Endothelial cell of umbilical vein (primary cell): Measurements from ENCODE around the gene PHF1. TPM values are rescaled to one million over a fixed set of nuclear protein-coding genes. Genes with fewer than 3 reads are reported as not detected.

ENCODE experiments used
- BruUV-seq: library from RNA; stranded (reverse); fragments of 400-500 nt; replicated peaks from 2 replicates; lab custom pipeline; 2021; lab: Mats Ljungman, UMichigan
- CTCF ChIA-PET: fragments of 300-600, 350-600 bp; sonication (Branson Sonifier 250); formaldehyde crosslinking; loops from one replicate; lab custom pipeline; 2021; ENCODE audit warnings: antibody characterized with exemption, inconsistent platforms; lab: Charles Lee
- POLR2A ChIA-PET: fragments of 300-600, 350-600 bp; sonication (Branson Sonifier 250); formaldehyde crosslinking; loops from one replicate; lab custom pipeline; 2021; ENCODE audit warnings: antibody characterized with exemption, inconsistent platforms; lab: Charles Lee
- DNase-seq: peaks from one replicate; pipeline ENCODE4 v3.0.0-alpha.2; 2011; ENCODE audit warnings: low read depth, low spot score
- FAIRE-seq: peaks from 2 replicates; lab custom pipeline; 2011; peaks lifted over from hg19 to GRCh38; lab: Jason Lieb, UNC
- H2AFZ ChIP-seq: 2 replicates; pipeline ENCODE4 v1.6.0; 2012; ENCODE audit warnings: low read depth, low read length, control low read depth, inconsistent platforms
- H3K27ac ChIP-seq: 2 replicates; pipeline ENCODE4 v1.5.1; 2011; ENCODE audit warnings: low read depth, mild to moderate bottlenecking, control low read depth, low read length, moderate library complexity; ENCODE audit not compliant: insufficient read depth
- H3K27me3 ChIP-seq, 2 experiments: 2 replicates each; pipeline versions ENCODE4 v1.6.0 to v1.6.1; 2011; ENCODE audit warnings: low read length in 2 of 2, mixed read lengths in 1 of 2; ENCODE audit not compliant: control insufficient read depth in 2 of 2, insufficient read depth in 2 of 2
- H3K36me3 ChIP-seq, 2 experiments: 2 replicates in 1 of 2; 3 replicates in 1 of 2; pipeline ENCODE4 v1.5.1; 2011; ENCODE audit warnings: low read length in 2 of 2, mild to moderate bottlenecking in 1 of 2, moderate library complexity in 1 of 2; ENCODE audit not compliant: control insufficient read depth in 2 of 2, insufficient read depth in 2 of 2; ENCODE audit errors: extremely low read depth in 1 of 2
- H3K4me1 ChIP-seq: 3 replicates; pipeline ENCODE4 v1.5.1; 2011; ENCODE audit warnings: mild to moderate bottlenecking, low read length; ENCODE audit not compliant: control insufficient read depth, insufficient read depth; ENCODE audit errors: extremely low read depth
- H3K4me2 ChIP-seq: 2 replicates; pipeline ENCODE4 v1.6.1; 2011; ENCODE audit warnings: low read length, control low read depth, mixed read lengths; ENCODE audit not compliant: insufficient read depth
- H3K4me3 ChIP-seq, 3 experiments: fragments of 200-600 bp in 1 of 3; sonication (generic), shearing (Covaris generic) in 1 of 3; replicated peaks in 1 of 3; 2 replicates each; pipeline ENCODE4 v1.5.1; 2011 to 2016; ENCODE audit warnings: control low read depth in 3 of 3, low read length in 3 of 3, mild to moderate bottlenecking in 2 of 3, inconsistent platforms in 1 of 3, low read depth in 1 of 3, moderate library complexity in 1 of 3; ENCODE audit not compliant: insufficient read depth in 1 of 3
- H3K79me2 ChIP-seq: 2 replicates; pipeline ENCODE4 v1.6.0; 2012; ENCODE audit warnings: low read length, inconsistent platforms; ENCODE audit not compliant: control insufficient read depth, insufficient read depth
- H3K9ac ChIP-seq: replicated peaks from 2 replicates; pipeline ENCODE3; 2011; ENCODE audit warnings: low read length, control low read depth; ENCODE audit not compliant: insufficient read depth; ENCODE audit errors: extremely low read depth
- H3K9me1 ChIP-seq: replicated peaks from 3 replicates; pipeline ENCODE4 v1.6.0; 2011; ENCODE audit warnings: mild to moderate bottlenecking, low read length; ENCODE audit not compliant: control insufficient read depth, insufficient read depth; ENCODE audit errors: extremely low read depth
- H3K9me3 ChIP-seq: replicated peaks from 2 replicates; pipeline ENCODE4 v1.5.1; 2012; ENCODE audit warnings: low read length, inconsistent platforms; ENCODE audit not compliant: control insufficient read depth, insufficient read depth
- H4K20me1 ChIP-seq: replicated peaks from 2 replicates; pipeline ENCODE3; 2011; ENCODE audit warnings: mild to moderate bottlenecking, low read length; ENCODE audit not compliant: control insufficient read depth, insufficient read depth; ENCODE audit errors: extremely low read depth
- EZH2 ChIP-seq: IDR thresholded peaks from 2 replicates; pipeline ENCODE4 v1.6.1; 2012; ENCODE audit warnings: borderline replicate concordance, low read depth, mild to moderate bottlenecking, moderate library complexity, low read length, inconsistent platforms; ENCODE audit not compliant: severe bottlenecking
- dilution Hi-C: fragments of 300-500 bp; cut with MboI; formaldehyde crosslinking; loops from one replicate; pipeline ENCODE4 v1.15.0; 2019; ENCODE audit warnings: low sequenced_read_pairs; ENCODE audit not compliant: extremely low pct_ligation_motif_present
- intact Hi-C: fragments of 100-400 bp; cut with micrococcal nuclease; formaldehyde crosslinking; loops from one replicate; pipeline ENCODE4 v1.10.0; 2022
- polyA plus RNA-seq, 4 experiments: library from polyadenylated mRNA; depleted of rRNA in 3 of 4; stranded (reverse) in 3 of 4; unstranded in 1 of 4; fragments of >200 nt; gene quantifications; 2 replicates each; pipeline versions ENCODE4 v1.2.1 to v1.2.3, GENCODE V29; 2011 to 2012; ENCODE audit warnings: missing spikeins in 1 of 4
- total RNA-seq: library from RNA; stranded (reverse); gene quantifications from 2 replicates; pipeline ENCODE4 v1.2.3, GENCODE V29; 2021
- TF ChIP-seq, protein P1 (sequence below), 2 donors: IDR thresholded peaks; 1 replicate in 1 of 2; 2 replicates in 1 of 2; pipeline ENCODE4 v1.5.1; 2011; ENCODE audit warnings: low read length in 2 of 2, mild to moderate bottlenecking in 2 of 2, moderate library complexity in 2 of 2, control low read depth in 1 of 2, inconsistent platforms in 1 of 2, low read depth in 1 of 2; ENCODE audit not compliant: insufficient read depth in 1 of 2; ENCODE audit errors: extremely low read depth in 1 of 2

Gene PHF1
- total and polyA plus RNA-seq, 2 donors (not counting 3 experiments of a cell fraction or from before 2014, with no cell fraction given), result 32.5 to 53.1 TPM

- Histone ChIP-seq H3K27ac (no peak overlapping the region), H3K36me3 (peaks cover 16 to 17% of the 10 kb centered on the region in 2 experiments), H3K4me3 (no peak overlapping the region), H3K27me3 (no peaks in the 10 kb centered on the region), H2AFZ (no peak overlapping the region), H3K9me1 (no peaks in the 10 kb centered on the region), H3K79me2 (peaks cover 4% of the 10 kb centered on the region), H3K4me2 (no peak overlapping the region), H4K20me1 (no peaks in the 10 kb centered on the region), H3K9me3 (no peaks in the 10 kb centered on the region), H3K4me1 (peaks cover 10% of the 10 kb centered on the region), H3K9ac (no peak overlapping the region)
- FAIRE-seq, result no peak
- intact Hi-C loops, result loop anchor here (1.0 kb wide), 1 partner anchor 127 kb away; no protein-coding TSS in a partner anchor
- dilution Hi-C loops, result no loop called here
- DNase-seq, result peak; percentile 58
- no TSS peak for BruUV-seq
- POLR2A ChIA-PET, result no interaction called here
- CTCF ChIA-PET, result interaction anchor here (0.6 to 1.5 kb wide), 3 partner anchors 15 to 130 kb away, joined by 3 to 7 read pairs (median 4); partner anchors contain the start of genes B3GALT4 and KIFC1
- no peak for TF ChIP-seq EZH2
- TF ChIP-seq, protein P1, sequence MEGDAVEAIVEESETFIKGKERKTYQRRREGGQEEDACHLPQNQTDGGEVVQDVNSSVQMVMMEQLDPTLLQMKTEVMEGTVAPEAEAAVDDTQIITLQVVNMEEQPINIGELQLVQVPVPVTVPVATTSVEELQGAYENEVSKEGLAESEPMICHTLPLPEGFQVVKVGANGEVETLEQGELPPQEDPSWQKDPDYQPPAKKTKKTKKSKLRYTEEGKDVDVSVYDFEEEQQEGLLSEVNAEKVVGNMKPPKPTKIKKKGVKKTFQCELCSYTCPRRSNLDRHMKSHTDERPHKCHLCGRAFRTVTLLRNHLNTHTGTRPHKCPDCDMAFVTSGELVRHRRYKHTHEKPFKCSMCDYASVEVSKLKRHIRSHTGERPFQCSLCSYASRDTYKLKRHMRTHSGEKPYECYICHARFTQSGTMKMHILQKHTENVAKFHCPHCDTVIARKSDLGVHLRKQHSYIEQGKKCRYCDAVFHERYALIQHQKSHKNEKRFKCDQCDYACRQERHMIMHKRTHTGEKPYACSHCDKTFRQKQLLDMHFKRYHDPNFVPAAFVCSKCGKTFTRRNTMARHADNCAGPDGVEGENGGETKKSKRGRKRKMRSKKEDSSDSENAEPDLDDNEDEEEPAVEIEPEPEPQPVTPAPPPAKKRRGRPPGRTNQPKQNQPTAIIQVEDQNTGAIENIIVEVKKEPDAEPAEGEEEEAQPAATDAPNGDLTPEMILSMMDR (IDR thresholded peaks at IDR 0.05; ENCODE audit: extremely low read depth in 1 of 2, insufficient read depth in 1 of 2, low read depth in 1 of 2, low read length in 2 of 2), result peak in 1 of 2 donors; percentile 10
Observed at GRCh38 chr6:33407132-33407718, 3.6 kb upstream of the PHF1 start.
